Neural cell (in vitro differentiated cells): ENCODE measurements around the gene CH25H.

Experiments used
- CTCF ChIP-seq: fragments of 450-650 bp; IDR thresholded peaks from 2 replicates; pipeline ENCODE4 v1.5.1; 2014; ENCODE audit warnings: antibody characterized with exemption, mild to moderate bottlenecking, moderate library complexity; ENCODE audit not compliant: poor library complexity, severe bottlenecking
- EP300 ChIP-seq: fragments of 450-650 bp; conservative IDR thresholded peaks from 2 replicates; pipeline ENCODE4 v1.6.1; 2014; ENCODE audit warnings: antibody characterized with exemption, mild to moderate bottlenecking, moderate library complexity; ENCODE audit not compliant: poor library complexity, severe bottlenecking
- EZH2 ChIP-seq: fragments of 200-600, 300-800 bp; shearing (Covaris generic), sonication (generic); IDR thresholded peaks from 2 replicates; pipeline ENCODE4 v1.6.1; 2014; ENCODE audit warnings: antibody characterized with exemption, low read length, borderline replicate concordance, mild to moderate bottlenecking; ENCODE audit not compliant: insufficient read depth, poor library complexity, severe bottlenecking
- MXI1 ChIP-seq: fragments of 450-650 bp; conservative IDR thresholded peaks from 2 replicates; pipeline ENCODE4 v1.6.1; 2014; ENCODE audit warnings: antibody characterized with exemption, mild to moderate bottlenecking; ENCODE audit not compliant: poor library complexity, severe bottlenecking
- POLR2AphosphoS5 ChIP-seq: IDR thresholded peaks from 2 replicates; pipeline ENCODE4 v1.6.1; 2012
- RAD21 ChIP-seq: fragments of 450-650 bp; conservative IDR thresholded peaks from 2 replicates; pipeline ENCODE4 v1.6.1; 2014; ENCODE audit warnings: antibody characterized with exemption, mild to moderate bottlenecking, moderate library complexity
- REST ChIP-seq: IDR thresholded peaks from 2 replicates; pipeline ENCODE4 v1.6.1; 2012; ENCODE audit warnings: borderline replicate concordance
- SMC3 ChIP-seq: fragments of 450-650 bp; conservative IDR thresholded peaks from 2 replicates; pipeline ENCODE4 v1.6.1; 2014; ENCODE audit warnings: antibody characterized with exemption, mild to moderate bottlenecking, moderate library complexity; ENCODE audit not compliant: poor library complexity
- TAF1 ChIP-seq: IDR thresholded peaks from 2 replicates; pipeline ENCODE4 v1.6.1; 2012; ENCODE audit warnings: low read depth

GRCh38 chr10:89171263-89171872, 35.7 kb downstream of the CH25H start:
- TF ChIP-seq EP300 (no peak), REST (no peak), EZH2 (no peak), CTCF (no peak), POLR2AphosphoS5 (no peak), MXI1 (no peak), RAD21 (no peak), TAF1 (no peak), SMC3 (no peak)
